ENCODE results near the gene SLC22A3.

- TF ChIP-seq EZH2 (IDR thresholded peaks at IDR 0.05; ENCODE audit: insufficient read depth, low read length) (no peak), CTCF (IDR thresholded peaks at IDR 0.05; ENCODE audit: insufficient read depth, low read depth, low read length) (no peak)
Measured at GRCh38 chr6:160336200-160336599, 12.0 kb upstream of the SLC22A3 start.
